MV-4-11 (cell line): ENCODE measurements around the gene SPATA31C1.
"Not testable (repeated sequence)": the region's sequence is repeated elsewhere in the genome, so short reads cannot be mapped to it uniquely, and the experiment has no call there.

Experiments
- DNase-seq: peaks from one replicate; lab custom pipeline; 2025; lab: John Stamatoyannopoulos, UW

SPATA31C1 gene

DNA sequence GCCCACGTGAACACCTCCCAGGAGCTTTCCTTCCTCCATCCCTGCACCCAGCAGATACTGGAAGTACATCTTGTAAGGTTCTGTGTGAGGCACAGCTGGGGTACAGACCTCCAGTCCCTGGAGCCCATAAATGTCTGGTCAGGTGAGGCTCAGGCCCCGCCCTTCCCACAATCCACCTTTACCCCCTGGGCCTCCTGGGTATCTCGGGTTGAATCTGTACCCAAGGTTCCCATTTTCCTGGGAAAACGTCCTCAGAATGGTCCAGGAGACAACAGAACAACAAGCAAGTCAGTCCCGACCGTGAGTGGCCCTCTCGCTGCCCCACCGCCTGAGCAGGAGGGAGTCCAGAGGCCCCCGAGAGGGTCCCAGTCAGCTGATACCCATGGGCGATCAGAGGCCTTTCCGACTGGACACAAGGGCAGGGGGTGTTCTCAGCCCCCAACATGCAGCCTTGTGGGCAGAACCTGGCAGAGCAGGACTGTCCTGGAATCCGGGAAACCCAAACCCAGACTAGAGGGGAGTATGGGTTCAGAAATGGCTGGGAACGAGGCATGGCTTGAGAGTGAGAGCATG lies 30.7 kb upstream of the SPATA31C1 start:
- DNase-seq = no peak

DNA sequence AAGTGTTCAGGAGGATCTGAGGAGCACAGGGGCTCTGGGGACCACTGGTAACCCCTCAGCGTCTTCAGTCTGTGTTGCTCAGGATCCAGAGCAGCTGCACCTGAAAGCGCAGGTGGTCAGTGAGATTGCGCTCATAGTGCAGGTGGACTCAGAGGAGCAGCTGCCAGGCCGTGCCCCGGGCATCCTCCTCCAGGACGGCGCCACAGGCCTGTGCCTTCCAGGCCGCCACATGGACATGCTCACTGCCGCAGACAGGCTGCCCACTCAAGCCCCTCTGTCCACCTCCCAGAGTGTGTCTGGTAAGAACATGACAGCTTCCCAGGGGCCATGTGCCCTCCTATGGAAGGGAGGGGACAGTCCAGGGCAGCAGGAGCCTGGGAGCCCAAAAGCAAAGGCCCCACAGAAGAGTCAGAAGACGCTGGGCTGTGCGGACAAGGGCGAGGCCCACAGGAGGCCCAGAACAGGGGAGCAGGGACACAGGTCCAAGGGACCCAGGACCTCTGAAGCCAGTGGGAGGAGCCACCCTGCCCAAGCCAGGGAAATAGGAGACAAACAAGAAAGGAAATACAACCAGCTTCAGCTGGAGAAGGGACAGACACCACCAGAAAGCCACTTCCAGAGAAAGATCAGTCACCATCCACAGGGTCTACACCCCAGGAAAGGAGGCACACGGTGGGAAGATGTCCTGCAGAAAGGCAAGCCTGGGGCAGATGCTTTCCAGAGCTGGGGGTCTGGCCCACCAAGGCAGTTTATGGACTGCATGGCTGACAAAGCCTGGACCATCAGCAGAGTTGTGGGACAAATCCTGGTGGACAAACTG lies 29.9 kb upstream of the SPATA31C1 start:
- DNase-seq = no peak

DNA sequence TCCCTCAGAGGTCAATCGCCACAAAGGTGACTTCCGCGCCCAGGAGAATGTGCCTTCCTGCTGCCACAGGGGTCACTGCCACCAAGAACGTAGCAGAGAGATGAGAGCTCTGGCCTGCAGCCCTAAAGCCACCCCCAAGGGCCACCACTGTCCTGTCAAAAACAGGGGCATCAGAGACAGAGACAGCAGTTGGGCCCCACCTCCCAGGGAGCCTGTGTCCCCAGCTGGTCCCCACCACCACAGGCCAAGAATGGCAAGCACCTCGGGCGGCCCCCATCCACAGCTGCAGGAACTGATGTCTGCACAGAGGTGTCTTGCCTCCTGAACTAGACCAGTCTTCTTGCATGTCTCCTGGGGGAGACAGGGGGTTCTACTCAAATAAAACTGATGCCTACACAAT lies 29.3 kb upstream of the SPATA31C1 start:
- no peak for DNase-seq

- DNase-seq = no peak
Measured at GRCh38 chr9:87889065-87889881, 28.5 kb upstream of the SPATA31C1 start.

- no peak for DNase-seq
Measured at GRCh38 chr9:87889882-87890252, 27.9 kb upstream of the SPATA31C1 start.

GRCh38 chr9:87890837-87891236 lies 26.9 kb upstream of the SPATA31C1 start:
- DNase-seq = no peak

- DNase-seq = peak; percentile 14
Measured at GRCh38 chr9:87891754-87892153, 26.0 kb upstream of the SPATA31C1 start.

DNA sequence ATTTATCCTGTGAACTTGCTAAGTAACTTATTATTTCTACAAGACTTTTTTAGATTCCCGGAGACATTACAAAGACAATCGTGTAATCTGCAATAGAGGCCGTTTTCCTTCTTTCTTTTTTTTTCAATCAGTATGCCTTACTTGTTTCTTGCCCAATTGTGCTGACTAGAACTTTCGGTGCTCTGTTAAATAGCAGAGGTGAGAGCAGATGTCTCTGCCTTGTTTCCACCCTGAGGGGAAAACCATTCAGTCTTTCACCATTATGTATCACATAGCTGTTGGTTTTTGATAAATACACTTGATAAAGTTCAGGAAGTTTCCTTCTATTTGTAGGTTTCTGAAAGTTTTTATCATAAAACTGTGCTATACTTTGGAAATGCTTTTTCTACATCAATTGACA lies 24.8 kb upstream of the SPATA31C1 start:
- DNase-seq = no peak

DNA sequence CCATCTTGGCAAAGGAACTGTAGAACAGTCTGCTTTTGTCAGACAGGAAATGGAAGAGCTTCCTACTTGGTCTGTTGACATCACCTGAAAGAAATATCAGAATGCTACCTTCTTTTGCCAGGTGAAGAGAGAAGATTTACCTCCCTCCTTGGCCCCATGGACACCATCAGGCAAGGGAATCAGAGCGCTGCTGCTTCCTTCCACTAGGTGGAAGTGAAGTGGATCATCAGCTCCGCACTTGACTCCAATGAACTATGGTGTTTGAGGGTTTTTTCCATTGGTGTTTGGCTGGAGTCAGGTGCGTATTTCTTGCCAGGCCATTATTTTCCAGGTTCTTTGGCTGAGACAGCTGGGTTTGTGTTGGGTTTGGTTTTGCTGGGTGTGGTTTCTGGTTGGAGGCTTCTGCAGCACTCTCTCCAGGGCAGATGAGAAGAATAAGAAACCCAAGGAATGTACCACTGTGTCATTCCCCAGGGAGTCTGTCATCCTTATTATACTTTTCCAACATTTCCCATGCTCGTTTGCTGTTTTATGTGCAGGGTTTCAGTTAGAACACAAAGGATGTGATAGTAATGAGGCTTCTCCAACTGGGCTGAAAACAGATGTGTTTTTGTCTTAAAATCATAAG lies 22.6 kb upstream of the SPATA31C1 start:
- no peak for DNase-seq

GRCh38 chr9:87896891-87897290 lies 20.9 kb upstream of the SPATA31C1 start:
- DNase-seq = no peak

GRCh38 chr9:87898151-87898550 lies 19.6 kb upstream of the SPATA31C1 start:
- no peak for DNase-seq

GRCh38 chr9:87902371-87902770 lies 15.4 kb upstream of the SPATA31C1 start:
- not testable (repeated sequence) for DNase-seq

DNA sequence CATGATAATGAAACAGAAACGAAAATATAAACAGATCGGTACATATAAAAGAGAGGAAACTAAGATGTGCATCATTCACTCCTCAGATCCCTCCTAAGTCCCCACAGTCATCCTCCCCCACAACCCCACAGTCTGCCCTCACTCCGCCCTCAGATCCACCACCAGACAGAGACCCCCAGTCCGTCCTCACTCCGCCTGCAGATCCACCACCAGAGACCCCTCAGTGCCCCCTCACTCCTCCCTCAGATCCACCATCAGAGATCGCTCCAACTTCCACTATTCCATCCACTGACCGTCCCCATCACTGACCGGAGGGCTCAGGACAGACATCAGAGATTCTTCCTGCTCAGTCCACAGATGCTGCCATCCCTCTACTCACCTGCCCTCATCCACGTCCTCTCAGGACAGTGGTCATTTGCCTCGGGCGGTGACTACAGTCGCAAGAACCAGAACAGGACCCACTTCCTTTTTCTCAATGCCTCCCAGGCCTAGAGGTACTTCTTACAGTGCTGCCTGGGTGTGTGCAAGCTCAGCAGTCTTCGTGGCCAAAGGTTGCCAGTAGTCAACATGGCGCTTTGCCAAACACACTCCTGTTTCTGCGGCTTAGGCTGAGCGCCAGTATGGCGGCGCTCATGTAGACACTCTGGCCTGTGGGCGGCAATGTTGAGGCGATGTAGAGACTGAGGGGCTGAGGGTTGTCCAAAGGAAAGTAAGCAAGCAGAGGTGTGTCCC lies 8.3 kb upstream of the SPATA31C1 start:
- DNase-seq = no peak

- DNase-seq = no peak
Measured at GRCh38 chr9:87910821-87911220, 6.9 kb upstream of the SPATA31C1 start.

GRCh38 chr9:87919013-87919412 lies 1.3 kb downstream of the SPATA31C1 start:
- DNase-seq = not testable (repeated sequence)

- DNase-seq = not testable (repeated sequence)
Measured at GRCh38 chr9:87921561-87921960, 3.8 kb downstream of the SPATA31C1 start.

DNA sequence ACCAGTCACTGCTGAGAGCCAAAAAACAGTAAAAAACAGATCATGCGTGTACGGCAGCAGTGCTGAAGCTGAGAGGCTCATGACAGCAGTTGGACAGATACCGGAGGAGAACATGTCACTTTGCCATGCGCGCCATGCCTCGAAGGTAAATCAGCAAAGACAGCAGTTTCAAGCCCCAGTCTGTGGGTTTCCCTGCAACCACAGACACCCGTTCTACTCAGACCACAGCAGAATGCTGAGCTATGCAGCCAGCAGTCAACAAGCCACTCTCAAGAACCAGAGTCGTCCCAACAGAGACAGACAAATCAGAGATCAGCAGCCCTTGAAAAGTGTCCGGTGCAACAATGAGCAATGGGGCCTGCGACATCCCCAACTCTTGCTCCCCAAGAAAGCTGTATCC lies 5.2 kb downstream of the SPATA31C1 start:
- DNase-seq = peak; percentile 38

GRCh38 chr9:87924851-87925250 lies 7.1 kb downstream of the SPATA31C1 start:
- DNase-seq = not testable (repeated sequence)

- not testable (repeated sequence) for DNase-seq
Measured at GRCh38 chr9:87929152-87929551, 11.4 kb downstream of the SPATA31C1 start.

DNA sequence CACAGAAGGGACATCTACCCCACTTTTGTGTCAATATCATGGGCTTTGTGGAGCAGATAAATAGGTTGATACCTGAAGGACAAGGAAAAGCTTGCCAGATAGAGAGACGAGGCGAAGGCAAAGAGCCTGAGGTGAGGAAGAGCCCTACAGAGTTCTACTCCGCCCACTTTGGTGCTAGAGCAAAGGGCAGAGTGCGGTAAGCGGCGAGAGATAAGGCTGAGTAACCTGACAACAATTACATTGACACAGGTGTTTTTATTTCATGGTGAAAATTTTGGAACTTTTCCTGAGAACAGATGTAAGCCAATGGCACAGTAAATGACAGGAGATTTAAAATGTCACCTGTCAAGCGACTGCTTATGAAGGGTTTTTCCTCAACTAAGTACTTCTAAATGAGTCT lies 16.7 kb downstream of the SPATA31C1 start:
- DNase-seq = not testable (repeated sequence)

GRCh38 chr9:87937352-87937751 lies 19.6 kb downstream of the SPATA31C1 start:
- DNase-seq = not testable (repeated sequence)

GRCh38 chr9:87937918-87938317 lies 20.2 kb downstream of the SPATA31C1 start:
- DNase-seq = not testable (repeated sequence)
